Natural killer cell (primary cell): Measurements from ENCODE around the gene CORO2A. TPM values are rescaled to one million over a fixed set of nuclear protein-coding genes. Genes with fewer than 3 reads are reported as not detected.
"Not testable (repeated sequence)": the region's sequence is repeated elsewhere in the genome, so short reads cannot be mapped to it uniquely, and the experiment has no call there.

Experiments used
- ATAC-seq, 3 donors: fragments of 150-1000 bp in 2 of 3; fragments of 200-7000 bp in 1 of 3; cut with Tn5 transposase; 1 replicate in 1 of 3; 2 replicates in 2 of 3; pipeline ENCODE4 v1.10.0; 2021; ENCODE audit warnings: mild to moderate bottlenecking in 2 of 3, moderate library complexity in 2 of 3
- DNase-seq, 2 donors: peaks; one replicate each; pipeline versions ENCODE4 v3.0.0 to v3.0.0-alpha.2; 2013 to 2021; ENCODE audit warnings: mixed read lengths in 1 of 2
- H3K27ac ChIP-seq: one replicate; pipeline ENCODE4 v1.5.1; 2013; ENCODE audit warnings: mild to moderate bottlenecking, low read length
- H3K27me3 ChIP-seq: one replicate; pipeline ENCODE4 v1.6.1; 2013; ENCODE audit warnings: low read length; ENCODE audit not compliant: control insufficient read depth, insufficient read depth
- H3K36me3 ChIP-seq: one replicate; pipeline ENCODE4 v1.6.1; 2013; ENCODE audit warnings: low read length; ENCODE audit not compliant: control insufficient read depth, insufficient read depth
- H3K4me1 ChIP-seq: one replicate; pipeline ENCODE4 v1.6.1; 2013; ENCODE audit warnings: low read length; ENCODE audit not compliant: control insufficient read depth, insufficient read depth
- H3K4me3 ChIP-seq: one replicate; pipeline ENCODE4 v1.5.1; 2013; ENCODE audit warnings: low read length
- H3K9me3 ChIP-seq: one replicate; pipeline ENCODE4 v1.6.1; 2013; ENCODE audit warnings: low read length; ENCODE audit not compliant: control insufficient read depth, insufficient read depth
- H3K27ac Mint-ChIP-seq, 2 donors: one replicate each; pipeline ENCODE4 v1.8.0; 2022; ENCODE audit warnings: mild to moderate bottlenecking in 2 of 2, mixed read lengths in 2 of 2, moderate library complexity in 1 of 2
- H3K27me3 Mint-ChIP-seq, 2 donors: one replicate each; pipeline ENCODE4 v1.8.0; 2022; ENCODE audit warnings: low read depth in 2 of 2, mixed read lengths in 2 of 2
- H3K36me3 Mint-ChIP-seq: one replicate; pipeline ENCODE4 v1.8.0; 2022; ENCODE audit warnings: mixed read lengths
- H3K4me1 Mint-ChIP-seq, 2 donors: one replicate each; pipeline ENCODE4 v1.8.0; 2022; ENCODE audit warnings: mixed read lengths in 2 of 2
- H3K4me3 Mint-ChIP-seq: one replicate; pipeline ENCODE4 v1.8.0; 2022; ENCODE audit warnings: mild to moderate bottlenecking, moderate library complexity, mixed read lengths
- H3K9me3 Mint-ChIP-seq, 2 donors: one replicate each; pipeline ENCODE4 v1.8.0; 2022; ENCODE audit warnings: mixed read lengths in 2 of 2
- CTCF ChIP-seq: fragments of 200-600 bp; IDR thresholded peaks from one replicate; pipeline ENCODE4 v1.8.0; 2022; ENCODE audit warnings: antibody characterized with exemption
- WGBS: methylation state at CpG from one replicate; pipeline ENCODE4 v1.1.7; 2013; ENCODE audit warnings: missing lambda C conversion rate; ENCODE audit not compliant: insufficient coverage; 5-methylcytosine and 5-hydroxymethylcytosine counted together
- intact Hi-C: fragments of 100-400 bp; cut with micrococcal nuclease; formaldehyde crosslinking; loops from one replicate; pipeline ENCODE4 v1.14.2; 2022
- total RNA-seq, 4 donors: library from RNA; stranded (reverse); fragments of 120-200 nt in 1 of 4; gene quantifications; one replicate each; pipeline versions ENCODE4 v1.2.3 to v1.2.4, GENCODE V29; 2013 to 2022

CORO2A gene
- total RNA-seq, 3 donors from 2014 or later (not counting 1 experiment from before 2014, with no cell fraction given), result 1.9 to 3.6 (median 2.3) TPM

GRCh38 chr9:98175762-98176161 lies 16.7 kb downstream of the CORO2A start:
- no peaks in the 10 kb centered on the region for H3K27me3 Mint-ChIP-seq
- ATAC-seq (no peak), DNase-seq (no peak)
- WGBS, result 88% methylated on average over 3 of the region's 3 CpGs
- H3K36me3 Mint-ChIP-seq, result no peaks in the 10 kb centered on the region
- no peaks in the 10 kb centered on the region for H3K9me3 Mint-ChIP-seq
- H3K27ac Mint-ChIP-seq, result no peak overlapping the region
- no peaks in the 10 kb centered on the region for H3K27me3 ChIP-seq
- H3K4me3 ChIP-seq, result no peak overlapping the region
- H3K4me1 Mint-ChIP-seq, result no peaks in the 10 kb centered on the region
- H3K27ac ChIP-seq, result no peak overlapping the region
- intact Hi-C loops, result no loop called here
- no peaks in the 10 kb centered on the region for H3K36me3 ChIP-seq
- no peaks in the 10 kb centered on the region for H3K9me3 ChIP-seq
- no peak for TF ChIP-seq CTCF
- H3K4me1 ChIP-seq, result no peaks in the 10 kb centered on the region
- H3K4me3 Mint-ChIP-seq, result no peak overlapping the region

DNA sequence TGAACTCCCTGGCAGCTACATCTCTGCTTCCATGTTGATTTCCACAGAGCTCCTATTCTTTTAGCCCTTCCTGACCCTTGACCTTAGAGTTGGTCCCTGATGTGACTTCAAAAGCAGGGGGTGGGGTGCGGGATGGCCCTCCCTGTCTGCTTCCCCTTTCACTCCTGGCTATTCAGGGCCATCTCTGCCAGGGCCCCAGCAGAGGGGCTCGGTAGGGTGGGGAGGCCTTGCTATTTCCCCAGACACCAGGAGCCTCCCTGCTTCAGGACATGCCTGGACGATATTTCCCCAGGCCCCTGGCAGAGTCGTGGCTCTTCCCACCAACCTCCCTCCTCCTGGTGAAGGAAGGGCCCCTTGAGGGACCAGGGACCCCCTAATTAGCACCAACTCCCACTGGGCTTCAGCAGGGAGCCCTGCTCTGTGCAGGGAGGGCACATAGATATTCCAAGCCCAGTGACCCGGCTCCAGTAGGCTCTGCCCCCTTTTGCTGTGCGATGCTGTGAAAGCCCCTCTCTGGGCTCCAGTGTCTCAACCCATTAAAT lies 17.3 kb downstream of the CORO2A start:
- no peak overlapping the region for H3K27ac ChIP-seq
- TF ChIP-seq CTCF, result no peak
- WGBS, result 91% methylated on average over 6 of the region's 6 CpGs

DNA sequence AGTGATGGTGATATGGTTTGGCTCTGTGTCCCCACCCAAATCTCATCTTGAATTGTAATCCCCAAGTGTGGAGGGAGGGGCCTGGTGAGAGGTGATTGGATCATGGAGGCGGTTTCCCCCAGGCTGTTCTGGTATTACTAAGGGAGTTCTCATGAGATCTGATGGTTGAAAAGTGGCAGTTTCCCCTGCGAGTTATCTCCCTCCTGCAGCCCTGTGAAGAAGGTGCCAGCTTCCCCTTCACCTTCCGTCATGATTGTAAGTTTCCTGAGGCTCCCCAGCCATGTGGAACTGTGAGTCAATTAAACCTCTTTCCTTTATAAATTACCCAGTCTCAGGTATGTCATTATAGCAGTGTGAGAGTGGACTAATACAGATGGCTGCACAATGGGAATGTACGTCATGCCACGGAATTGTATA lies 17.9 kb downstream of the CORO2A start:
- H3K27ac Mint-ChIP-seq, H3K9me3 Mint-ChIP-seq, H3K4me1 ChIP-seq, H3K27ac ChIP-seq, H3K36me3 ChIP-seq, DNase-seq, H3K4me3 Mint-ChIP-seq, H3K36me3 Mint-ChIP-seq, H3K9me3 ChIP-seq, H3K27me3 Mint-ChIP-seq, ATAC-seq, H3K27me3 ChIP-seq, intact Hi-C loops, H3K4me1 Mint-ChIP-seq, H3K4me3 ChIP-seq: not testable (repeated sequence)
- WGBS, result 87% methylated on average over 4 of the region's 5 CpGs

More for the DNA sequence above, 17.3 kb downstream of the CORO2A start:
- Histone ChIP-seq H3K9me3 (no peaks in the 10 kb centered on the region), H3K4me1 (peaks cover 1% of the 10 kb centered on the region), H3K36me3 (no peaks in the 10 kb centered on the region), H3K27me3 (no peaks in the 10 kb centered on the region), H3K4me3 (no peak overlapping the region)
- no peaks in the 10 kb centered on the region for H3K9me3 Mint-ChIP-seq
- no peak overlapping the region for H3K27ac Mint-ChIP-seq
- intact Hi-C loops, result no loop called here
- ATAC-seq (no peak), DNase-seq (no peak)
- no peaks in the 10 kb centered on the region for H3K27me3 Mint-ChIP-seq
- H3K36me3 Mint-ChIP-seq, result no peaks in the 10 kb centered on the region
- no peak overlapping the region for H3K4me3 Mint-ChIP-seq
- H3K4me1 Mint-ChIP-seq, result no peaks in the 10 kb centered on the region

DNA sequence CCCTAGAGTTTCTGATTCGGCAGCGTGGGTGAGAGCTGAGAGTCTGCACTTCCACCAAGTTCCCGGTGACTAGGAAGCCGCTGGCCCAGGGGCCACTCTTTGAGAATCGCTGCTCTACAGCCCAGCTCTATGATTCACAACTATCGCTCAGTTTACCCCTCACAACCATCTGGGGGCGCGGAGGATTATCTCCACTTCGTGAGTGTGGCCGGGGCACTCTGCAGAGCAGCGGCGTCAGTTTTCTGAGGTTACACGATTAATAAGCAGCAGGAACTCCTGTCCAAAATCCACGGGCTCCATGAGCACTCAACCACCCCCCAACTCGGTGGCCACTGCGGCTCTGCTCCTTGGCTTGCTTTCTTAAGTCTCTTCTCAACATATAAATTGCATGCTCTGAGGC lies 19.3 kb downstream of the CORO2A start:
- Histone ChIP-seq H3K4me3 (no peak overlapping the region), H3K4me1 (peaks cover 19% of the 10 kb centered on the region), H3K9me3 (no peaks in the 10 kb centered on the region), H3K27me3 (no peaks in the 10 kb centered on the region), H3K27ac (no peak overlapping the region), H3K36me3 (no peaks in the 10 kb centered on the region)
- ATAC-seq (no peak), DNase-seq (no peak)
- Mint-ChIP-seq H3K9me3 (no peaks in the 10 kb centered on the region), H3K27ac (no peak overlapping the region), H3K36me3 (no peaks in the 10 kb centered on the region), H3K4me1 (peaks cover 0 to 7% of the 10 kb centered on the region in 2 donors), H3K4me3 (no peak overlapping the region), H3K27me3 (no peaks in the 10 kb centered on the region)
- intact Hi-C loops, result no loop called here
- TF ChIP-seq CTCF, result no peak
- WGBS, result 96% methylated on average over 16 of the region's 16 CpGs
